Uterus (tissue), 2 donors: ENCODE results near the gene ASCC3.

ENCODE experiments used
- POLR2A ChIP-seq, 2 donors: fragments of 450-650 bp; IDR thresholded peaks; one replicate each; pipeline ENCODE4 v1.6.1; 2016; ENCODE audit warnings: antibody characterized with exemption in 2 of 2, mild to moderate bottlenecking in 1 of 2, moderate library complexity in 1 of 2
- TF ChIP-seq, protein P1 (sequence below), 4 experiments: fragments of 200-600 bp in 2 of 4; fragments of 450-650 bp in 2 of 4; sonication (generic) in 2 of 4; IDR thresholded peaks; one replicate each; pipeline ENCODE4 v1.5.1; 2016 to 2019; ENCODE audit warnings: antibody characterized with exemption in 4 of 4, mild to moderate bottlenecking in 2 of 4, moderate library complexity in 1 of 4

DNA sequence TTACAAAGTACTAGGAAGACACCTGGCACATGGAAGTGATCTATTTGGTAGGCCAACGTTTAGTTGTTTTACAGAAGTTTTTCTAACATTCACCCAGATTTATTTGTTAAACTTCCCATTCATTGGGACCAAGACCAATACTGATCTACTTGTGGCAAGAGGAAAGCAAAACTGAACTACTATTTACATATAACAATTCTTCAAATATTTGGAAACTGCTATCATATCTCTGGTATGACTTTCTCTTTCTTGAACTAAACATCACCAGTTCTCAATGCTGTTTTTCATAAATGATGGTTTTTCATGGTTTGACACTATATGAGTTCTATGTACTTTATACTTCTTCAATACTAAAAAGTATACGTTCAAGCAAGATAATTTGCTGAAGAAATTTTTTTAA is 189.2 kb downstream of the ASCC3 start:
- TF ChIP-seq, protein P1, sequence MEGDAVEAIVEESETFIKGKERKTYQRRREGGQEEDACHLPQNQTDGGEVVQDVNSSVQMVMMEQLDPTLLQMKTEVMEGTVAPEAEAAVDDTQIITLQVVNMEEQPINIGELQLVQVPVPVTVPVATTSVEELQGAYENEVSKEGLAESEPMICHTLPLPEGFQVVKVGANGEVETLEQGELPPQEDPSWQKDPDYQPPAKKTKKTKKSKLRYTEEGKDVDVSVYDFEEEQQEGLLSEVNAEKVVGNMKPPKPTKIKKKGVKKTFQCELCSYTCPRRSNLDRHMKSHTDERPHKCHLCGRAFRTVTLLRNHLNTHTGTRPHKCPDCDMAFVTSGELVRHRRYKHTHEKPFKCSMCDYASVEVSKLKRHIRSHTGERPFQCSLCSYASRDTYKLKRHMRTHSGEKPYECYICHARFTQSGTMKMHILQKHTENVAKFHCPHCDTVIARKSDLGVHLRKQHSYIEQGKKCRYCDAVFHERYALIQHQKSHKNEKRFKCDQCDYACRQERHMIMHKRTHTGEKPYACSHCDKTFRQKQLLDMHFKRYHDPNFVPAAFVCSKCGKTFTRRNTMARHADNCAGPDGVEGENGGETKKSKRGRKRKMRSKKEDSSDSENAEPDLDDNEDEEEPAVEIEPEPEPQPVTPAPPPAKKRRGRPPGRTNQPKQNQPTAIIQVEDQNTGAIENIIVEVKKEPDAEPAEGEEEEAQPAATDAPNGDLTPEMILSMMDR (IDR thresholded peaks at IDR 0.05), result no peak
- TF ChIP-seq POLR2A (IDR thresholded peaks at IDR 0.05), result no peak
